B cell (primary cell): ENCODE results near the gene PLA2G3. TPM values are rescaled to one million over a fixed set of nuclear protein-coding genes. Genes with fewer than 3 reads are reported as not detected.

Experiments
- ATAC-seq: fragments of 200-7000 bp; cut with Tn5 transposase; one replicate; pipeline ENCODE4 v1.10.0; 2021; ENCODE audit warnings: low read depth, mild to moderate bottlenecking, moderate number of reproducible peaks, moderate library complexity
- CTCF ChIA-PET: fragments of 350-600 bp; sonication (Branson Sonifier 250); formaldehyde crosslinking; loops from one replicate; lab custom pipeline; 2021; ENCODE audit warnings: antibody characterized with exemption, inconsistent platforms; lab: Charles Lee
- POLR2A ChIA-PET: fragments of 350-600 bp; sonication (Branson Sonifier 250); formaldehyde crosslinking; loops from one replicate; lab custom pipeline; 2021; ENCODE audit warnings: antibody characterized with exemption; lab: Charles Lee
- DNase-seq: peaks from one replicate; pipeline ENCODE4 v3.0.0; 2013
- H2AFZ ChIP-seq: 2 replicates; pipeline ENCODE4 v1.6.1; 2012; ENCODE audit warnings: mild to moderate bottlenecking, low read depth, low read length; ENCODE audit not compliant: insufficient read depth, poor library complexity, severe bottlenecking
- H3K27ac ChIP-seq, 2 donors: 1 replicate in 1 of 2; 2 replicates in 1 of 2; pipeline ENCODE4 v1.5.1; 2012 to 2013; ENCODE audit warnings: low read length in 2 of 2, mild to moderate bottlenecking in 2 of 2, moderate library complexity in 1 of 2
- H3K27me3 ChIP-seq, 4 experiments: fragments of 200-600 bp in 1 of 4; sonication (generic) in 1 of 4; replicated peaks in 1 of 4; 1 replicate in 2 of 4; 2 replicates in 2 of 4; pipeline versions ENCODE4 v1.6.1 to v1.7.0; 2013 to 2016; ENCODE audit warnings: low read length in 3 of 4, mild to moderate bottlenecking in 2 of 4, mixed read lengths in 1 of 4, moderate library complexity in 1 of 4; ENCODE audit not compliant: insufficient read depth in 4 of 4, control insufficient read depth in 3 of 4; ENCODE audit errors: control extremely low read depth in 1 of 4
- H3K36me3 ChIP-seq, 2 experiments: replicated peaks in 1 of 2; 1 replicate in 1 of 2; 2 replicates in 1 of 2; pipeline versions ENCODE4 v1.6.1 to v1.7.1; 2013; ENCODE audit warnings: low read length in 1 of 2; ENCODE audit not compliant: insufficient read depth in 2 of 2, control insufficient read depth in 1 of 2; ENCODE audit errors: control extremely low read depth in 1 of 2, extremely low read depth in 1 of 2
- H3K4me1 ChIP-seq, 2 donors: fragments of 200-600 bp in 1 of 2; sonication (generic) in 1 of 2; 1 replicate in 1 of 2; 2 replicates in 1 of 2; pipeline versions ENCODE4 v1.5.1 to v1.6.1; 2013 to 2017; ENCODE audit warnings: low read length in 2 of 2; ENCODE audit not compliant: control insufficient read depth in 2 of 2, insufficient read depth in 2 of 2
- H3K4me2 ChIP-seq: replicated peaks from 2 replicates; pipeline ENCODE3; 2012; ENCODE audit warnings: mild to moderate bottlenecking, low read depth, low read length; ENCODE audit not compliant: poor library complexity, severe bottlenecking
- H3K4me3 ChIP-seq, 5 experiments: fragments of 200-600 bp in 1 of 5; sonication (generic) in 1 of 5; 1 replicate in 3 of 5; 2 replicates in 2 of 5; pipeline versions ENCODE4 v1.5.1 to v1.7.0; 2011 to 2016; ENCODE audit warnings: low read length in 4 of 5, mild to moderate bottlenecking in 4 of 5, low read depth in 2 of 5, control low read depth in 1 of 5, moderate library complexity in 1 of 5; ENCODE audit not compliant: insufficient read depth in 1 of 5; ENCODE audit errors: control extremely low read depth in 1 of 5, extremely low read depth in 1 of 5
- H3K79me2 ChIP-seq: fragments of 200-600 bp; sonication (generic); one replicate; pipeline ENCODE4 v1.6.0; 2016; ENCODE audit warnings: low read length; ENCODE audit not compliant: control insufficient read depth, insufficient read depth
- H3K9ac ChIP-seq: fragments of 200-600 bp; sonication (generic); 2 replicates; pipeline ENCODE4 v1.6.1; 2017; ENCODE audit warnings: mild to moderate bottlenecking, low read length, moderate library complexity
- H3K9me3 ChIP-seq, 3 donors: one replicate each; pipeline versions ENCODE4 v1.6.1 to v1.7.1; 2013; ENCODE audit warnings: low read length in 2 of 3; ENCODE audit not compliant: control insufficient read depth in 2 of 3, insufficient read depth in 1 of 3; ENCODE audit errors: control extremely low read depth in 1 of 3
- H4K20me1 ChIP-seq: 2 replicates; pipeline ENCODE4 v1.6.0; 2012; ENCODE audit warnings: mild to moderate bottlenecking, low read length; ENCODE audit not compliant: insufficient read depth, control insufficient read depth, poor library complexity, severe bottlenecking
- H3K27ac Mint-ChIP-seq: one replicate; pipeline ENCODE4 v1.8.0; 2021; ENCODE audit warnings: mixed read lengths
- H3K27me3 Mint-ChIP-seq: one replicate; pipeline ENCODE4 v1.8.0; 2021; ENCODE audit warnings: mixed read lengths
- H3K4me1 Mint-ChIP-seq: one replicate; pipeline ENCODE4 v1.8.0; 2021; ENCODE audit warnings: mixed read lengths
- H3K4me3 Mint-ChIP-seq: one replicate; pipeline ENCODE4 v1.8.0; 2021; ENCODE audit warnings: mixed read lengths
- H3K9me3 Mint-ChIP-seq: one replicate; pipeline ENCODE4 v1.8.0; 2022; ENCODE audit warnings: mixed read lengths; ENCODE audit not compliant: insufficient read depth
- CTCF ChIP-seq: fragments of 200-600 bp; IDR thresholded peaks from one replicate; pipeline ENCODE4 v1.8.0; 2022; ENCODE audit warnings: antibody characterized with exemption, mild to moderate bottlenecking
- EZH2 ChIP-seq: IDR thresholded peaks from 2 replicates; pipeline ENCODE4 v1.6.1; 2012; ENCODE audit warnings: borderline replicate concordance, low read depth, mild to moderate bottlenecking, moderate library complexity, low read length; ENCODE audit not compliant: insufficient read depth, poor library complexity, severe bottlenecking
- WGBS: methylation state at CpG from one replicate; pipeline ENCODE4 v1.1.5; 2013; ENCODE audit warnings: missing lambda C conversion rate; ENCODE audit not compliant: insufficient coverage; 5-methylcytosine and 5-hydroxymethylcytosine counted together
- intact Hi-C: fragments of 100-400 bp; cut with micrococcal nuclease; formaldehyde crosslinking; loops from one replicate; pipeline ENCODE4 v1.10.0; 2022
- polyA plus RNA-seq: library from polyadenylated mRNA; depleted of rRNA; stranded (reverse); fragments of >200 nt; gene quantifications from 2 replicates; pipeline ENCODE4 v1.2.3, GENCODE V29; 2012
- total RNA-seq, 2 donors: library from RNA; stranded (reverse); fragments of 120-200 nt in 1 of 2; gene quantifications; 1 replicate in 1 of 2; 2 replicates in 1 of 2; pipeline versions ENCODE4 v1.2.3 to v1.2.4, GENCODE V29; 2013 to 2022

Gene PLA2G3
- total and polyA plus RNA-seq, 2 donors (not counting 1 experiment from before 2014, with no cell fraction given): not detected

GRCh38 chr22:31095637-31096249 lies 44.6 kb downstream of the PLA2G3 start:
- H3K4me3 ChIP-seq: no peak overlapping the region
- TF ChIP-seq CTCF (no peak), EZH2 (no peak)
- CTCF ChIA-PET: interaction anchor here (0.7 to 1.2 kb wide), 3 partner anchors 8 to 177 kb away, joined by 3 read pairs; no protein-coding TSS in a partner anchor
- H3K27ac ChIP-seq: no peak overlapping the region
- no peak overlapping the region for H3K4me2 ChIP-seq
- H4K20me1 ChIP-seq: no peaks in the 10 kb centered on the region
- H3K9ac ChIP-seq: no peak overlapping the region
- no peaks in the 10 kb centered on the region for H3K36me3 ChIP-seq
- H3K27me3 ChIP-seq: no peaks in the 10 kb centered on the region
- ATAC-seq (no peak), DNase-seq (no peak)
- H3K27me3 Mint-ChIP-seq: no peaks in the 10 kb centered on the region
- POLR2A ChIA-PET: no interaction called here
- H3K4me3 Mint-ChIP-seq: no peak overlapping the region
- no peaks in the 10 kb centered on the region for H3K79me2 ChIP-seq
- no peaks in the 10 kb centered on the region for H3K4me1 Mint-ChIP-seq
- H3K9me3 Mint-ChIP-seq: no peaks in the 10 kb centered on the region
- no peak overlapping the region for H3K27ac Mint-ChIP-seq
- H3K4me1 ChIP-seq: peaks cover 0 to 6% of the 10 kb centered on the region in 2 donors
- no peaks in the 10 kb centered on the region for H3K9me3 ChIP-seq
- 90% methylated on average over 3 of the region's 3 CpGs for WGBS
- intact Hi-C loops: no loop called here
- no peak overlapping the region for H2AFZ ChIP-seq

GRCh38 chr22:31094741-31095140 lies 45.6 kb downstream of the PLA2G3 start:
- intact Hi-C loops: no loop called here
- Histone ChIP-seq H3K9me3 (no peaks in the 10 kb centered on the region), H3K79me2 (no peaks in the 10 kb centered on the region), H3K27ac (no peak overlapping the region), H3K9ac (no peak overlapping the region), H4K20me1 (no peaks in the 10 kb centered on the region), H3K4me1 (peaks cover 3 to 16% of the 10 kb centered on the region in 2 donors), H3K4me2 (no peak overlapping the region), H3K4me3 (no peak overlapping the region), H2AFZ (no peak overlapping the region), H3K36me3 (no peaks in the 10 kb centered on the region), H3K27me3 (no peaks in the 10 kb centered on the region)
- Mint-ChIP-seq H3K27me3 (no peaks in the 10 kb centered on the region), H3K4me1 (peaks cover 2% of the 10 kb centered on the region), H3K4me3 (no peak overlapping the region), H3K9me3 (no peaks in the 10 kb centered on the region), H3K27ac (no peak overlapping the region)
- TF ChIP-seq EZH2 (no peak), CTCF (no peak)
- ChIA-PET CTCF (interaction anchor here (1.1 kb wide), 1 partner anchor 10 kb away, joined by 3 read pairs; no protein-coding TSS in a partner anchor), POLR2A (interaction anchor here (1.2 kb wide), 1 partner anchor 13 kb away, joined by 3 read pairs; the partner anchor contains the start of gene SELENOM)
- 100% methylated on average over 2 of the region's 7 CpGs for WGBS
- no peak for DNase-seq
- no peak for ATAC-seq
